Stimulated activated CD8-positive, alpha-beta memory T cell treated with anti-CD3 and anti-CD28 coated beads, Interleukin-7, amount 100 ng/mL, for 4 hours (primary cell): Measurements from ENCODE around the gene MEA1.

Source experiments
- DNase-seq, 2 donors: peaks; one replicate each; pipeline ENCODE4 v3.0.0-alpha.2; 2020; ENCODE audit warnings: low read depth in 2 of 2

Gene MEA1

GRCh38 chr6:42970871-42971612 is 42.7 kb downstream of the MEA1 start:
- no peak for DNase-seq

DNA sequence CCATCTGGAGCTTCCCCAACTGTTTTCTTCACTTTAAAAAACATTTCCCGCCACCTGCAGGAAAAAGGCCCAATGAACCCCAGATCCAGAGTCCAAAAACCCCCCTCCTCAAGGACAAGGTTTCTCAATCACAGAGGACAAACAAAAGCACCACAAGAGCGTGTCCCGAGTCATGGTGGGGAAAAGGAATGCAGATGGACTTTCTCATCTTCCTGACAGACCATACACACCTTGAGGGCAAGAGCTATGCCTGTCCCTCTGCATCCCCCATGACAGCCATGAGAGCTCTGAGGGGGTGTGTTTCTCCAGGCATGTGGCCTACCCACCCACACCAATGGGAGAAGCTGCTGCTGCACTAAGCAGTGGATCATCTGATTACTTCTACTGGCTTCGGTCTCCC is 43.8 kb downstream of the MEA1 start:
- DNase-seq = no peak

DNA sequence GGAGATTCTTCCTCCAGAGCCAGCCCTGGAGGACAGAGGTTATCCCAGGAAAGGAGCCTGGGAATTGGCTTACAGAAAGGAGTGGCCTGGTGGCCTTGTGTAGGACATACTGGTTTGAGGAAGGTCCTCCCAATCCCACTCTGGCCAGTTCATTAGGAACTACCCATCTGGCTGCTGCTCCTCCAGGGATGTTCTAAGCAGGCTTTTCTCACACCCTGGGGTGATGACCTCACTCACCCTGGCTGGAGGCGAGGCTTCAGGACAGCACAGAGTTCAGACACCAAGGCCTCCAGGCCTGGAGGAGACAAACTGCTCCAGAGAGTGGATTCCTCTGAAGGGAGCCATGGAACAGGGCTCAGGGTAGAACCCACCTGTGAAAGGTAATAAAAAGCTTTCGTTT is 44.3 kb downstream of the MEA1 start:
- DNase-seq = no peak

DNA sequence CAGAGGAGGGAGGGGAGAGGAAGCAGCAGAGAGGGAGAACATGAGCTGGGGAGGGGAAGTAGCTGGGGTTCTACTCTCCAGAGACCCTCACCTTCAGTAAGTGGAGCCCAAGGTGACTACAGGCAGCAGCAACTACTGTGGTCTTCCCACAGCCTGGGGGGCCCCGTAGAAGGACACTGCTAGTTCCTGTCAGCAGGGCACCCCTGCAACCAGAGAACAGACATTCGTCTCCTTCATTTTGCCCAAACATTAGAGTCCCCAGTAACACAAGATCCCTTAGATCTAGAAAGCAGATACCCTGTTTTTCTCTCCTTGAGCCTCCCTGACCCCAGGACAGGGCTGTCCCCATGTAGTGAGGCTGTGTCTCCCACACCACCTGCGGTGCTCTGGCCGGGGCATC is 45.0 kb downstream of the MEA1 start:
- DNase-seq = no peak

GRCh38 chr6:42968126-42968701 is 45.5 kb downstream of the MEA1 start:
- DNase-seq = no peak

DNA sequence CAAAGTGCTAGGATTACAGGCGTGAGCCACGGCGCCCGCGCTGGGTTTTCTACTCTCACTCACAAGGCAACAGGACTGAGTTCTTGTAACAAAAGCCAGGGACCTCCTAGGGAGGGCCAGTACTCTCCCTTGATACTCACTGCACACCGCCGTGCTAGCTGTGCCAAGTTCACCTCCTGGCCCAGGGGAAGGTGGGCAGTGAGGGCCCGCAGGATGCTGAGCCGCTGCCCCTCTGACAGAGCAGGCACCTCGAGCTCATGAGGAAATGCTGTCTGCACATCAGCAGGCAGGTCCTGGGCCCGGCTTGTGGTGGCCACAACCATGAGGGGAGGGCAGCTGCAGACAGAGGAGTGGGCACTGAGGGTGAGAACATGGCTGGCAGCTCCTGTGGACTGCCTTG is 46.5 kb downstream of the MEA1 start:
- DNase-seq = no peak

- DNase-seq = no peak
Measured at GRCh38 chr6:42966571-42966970, 47.2 kb downstream of the MEA1 start.

GRCh38 chr6:42963855-42964605 is 49.7 kb downstream of the MEA1 start:
- DNase-seq = no peak

- DNase-seq = no peak
Measured at GRCh38 chr6:42963179-42963854, 50.4 kb downstream of the MEA1 start.

DNA sequence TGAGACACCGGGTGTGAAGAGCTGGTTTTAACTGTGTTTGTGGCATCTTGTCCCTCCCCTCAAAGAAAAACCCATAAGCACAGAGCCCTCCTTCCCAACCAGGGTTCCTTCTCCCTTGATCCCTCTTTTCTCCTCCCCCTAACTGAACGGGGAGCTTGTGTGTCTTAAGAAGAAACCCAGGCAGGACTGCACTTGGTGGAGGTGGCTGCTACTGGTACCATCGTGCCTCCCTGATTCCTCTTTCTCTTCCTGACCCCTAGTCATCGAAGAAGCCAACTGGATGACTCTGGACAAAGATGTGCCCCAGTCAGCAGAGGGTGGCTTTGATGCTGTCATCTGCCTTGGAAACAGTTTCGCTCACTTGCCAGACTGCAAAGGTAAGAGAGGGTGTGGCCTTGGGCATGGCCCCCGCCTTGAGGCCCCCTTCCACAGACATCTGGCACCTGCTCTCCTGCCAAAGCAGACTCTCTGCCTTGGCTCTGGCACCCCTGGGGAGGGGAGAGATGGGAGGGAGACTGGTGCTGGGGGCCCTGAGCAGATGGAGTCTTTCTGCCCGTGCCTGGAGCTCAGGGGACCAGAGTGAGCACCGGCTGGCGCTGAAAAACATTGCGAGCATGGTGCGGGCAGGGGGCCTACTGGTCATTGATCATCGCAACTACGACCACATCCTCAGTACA is 51.1 kb downstream of the MEA1 start:
- DNase-seq = no peak

- DNase-seq = no peak
Measured at GRCh38 chr6:42962096-42962495, 51.6 kb downstream of the MEA1 start.
